Upper lobe of left lung (tissue), 4 donors: ENCODE data around the gene HOOK1.

Source experiments
- CTCF ChIP-seq, 6 experiments: fragments of 450-650 bp in 4 of 6; fragments of 200-600 bp in 2 of 6; sonication (generic) in 2 of 6; IDR thresholded peaks; one replicate each; pipeline ENCODE4 v1.5.1; 2016 to 2019; ENCODE audit warnings: antibody characterized with exemption in 6 of 6
- POLR2A ChIP-seq, 4 donors: fragments of 450-650 bp; IDR thresholded peaks; one replicate each; pipeline ENCODE4 v1.5.1; 2016 to 2017; ENCODE audit warnings: antibody characterized with exemption in 4 of 4, mild to moderate bottlenecking in 2 of 4
- POLR2AphosphoS5 ChIP-seq, 2 donors: sonication (generic); formaldehyde crosslinking; IDR thresholded peaks; one replicate each; pipeline ENCODE4 v1.5.1; 2017; ENCODE audit warnings: antibody characterized with exemption in 2 of 2

- TF ChIP-seq CTCF (IDR thresholded peaks at IDR 0.05): no peak
- TF ChIP-seq POLR2AphosphoS5 (IDR thresholded peaks at IDR 0.05): no peak
- TF ChIP-seq POLR2A (IDR thresholded peaks at IDR 0.05): no peak
These were observed 45.7 kb upstream of the HOOK1 start for GRCh38 chr1:59768792-59769735.
